Brain microvascular endothelial cell (primary cell): ENCODE results near the gene SPATA19.

Source experiments
- DNase-seq: peaks from one replicate; pipeline ENCODE4 v3.0.0-alpha.2; 2020
- H3K27ac ChIP-seq: fragments of 250-450 bp; sonication (Bioruptor Pico); 2 replicates; pipeline ENCODE4 v1.5.1; 2020; ENCODE audit warnings: mild to moderate bottlenecking, moderate library complexity
- H3K27me3 ChIP-seq: fragments of 250-450 bp; sonication (Bioruptor Pico); replicated peaks from 2 replicates; pipeline ENCODE4 v1.5.1; 2020; ENCODE audit warnings: mild to moderate bottlenecking
- H3K36me3 ChIP-seq: fragments of 250-450 bp; sonication (Bioruptor Pico); replicated peaks from 2 replicates; pipeline ENCODE4 v1.5.1; 2020; ENCODE audit warnings: mild to moderate bottlenecking
- H3K4me3 ChIP-seq: 2 replicates; pipeline ENCODE4 v1.5.1; 2011; ENCODE audit warnings: low read depth, mild to moderate bottlenecking, control low read depth, low read length, moderate library complexity
- CTCF ChIP-seq: IDR thresholded peaks from 2 replicates; pipeline ENCODE4 v1.5.1; 2011; ENCODE audit warnings: low read depth, mild to moderate bottlenecking, moderate library complexity, low read length, control low read depth, inconsistent platforms; ENCODE audit errors: missing control alignments
- in situ Hi-C: cut with HindIII; loops from 2 replicates; pipeline ENCODE4 v1.10.0; 2017; ENCODE audit warnings: low sequenced_read_pairs, low pct_ligation_motif_present

SPATA19 gene

GRCh38 chr11:133830931-133831907 lies 14.1 kb downstream of the SPATA19 start:
- no peak for DNase-seq
- TF ChIP-seq CTCF = peak; percentile 16
- Histone ChIP-seq H3K4me3 (no peak overlapping the region), H3K27ac (no peak overlapping the region), H3K27me3 (no peaks in the 10 kb centered on the region), H3K36me3 (no peaks in the 10 kb centered on the region)
- in situ Hi-C loops = no loop called here

- Histone ChIP-seq H3K4me3 (no peak overlapping the region), H3K36me3 (no peaks in the 10 kb centered on the region), H3K27ac (no peak overlapping the region), H3K27me3 (no peaks in the 10 kb centered on the region)
- in situ Hi-C loops = no loop called here
- DNase-seq = no peak
- no peak for TF ChIP-seq CTCF
Measured at GRCh38 chr11:133829566-133829965, 15.7 kb downstream of the SPATA19 start.

- H3K36me3 ChIP-seq = no peaks in the 10 kb centered on the region
- H3K27ac ChIP-seq = no peak overlapping the region
- TF ChIP-seq CTCF = no peak
- H3K4me3 ChIP-seq = no peak overlapping the region
- DNase-seq = no peak
- in situ Hi-C loops = no loop called here
- H3K27me3 ChIP-seq = no peaks in the 10 kb centered on the region
Measured at GRCh38 chr11:133828871-133829270, 16.4 kb downstream of the SPATA19 start.

- no peak for DNase-seq
- no peaks in the 10 kb centered on the region for H3K27me3 ChIP-seq
- H3K27ac ChIP-seq = no peak overlapping the region
- H3K4me3 ChIP-seq = no peak overlapping the region
- in situ Hi-C loops = no loop called here
- H3K36me3 ChIP-seq = no peaks in the 10 kb centered on the region
- no peak for TF ChIP-seq CTCF
Measured at GRCh38 chr11:133827556-133827955, 17.8 kb downstream of the SPATA19 start.

GRCh38 chr11:133826866-133827265 lies 18.4 kb downstream of the SPATA19 start:
- no peak overlapping the region for H3K27ac ChIP-seq
- in situ Hi-C loops = no loop called here
- no peaks in the 10 kb centered on the region for H3K36me3 ChIP-seq

More at GRCh38 chr11:133826866-133827265, 18.4 kb downstream of the SPATA19 start:
- DNase-seq = no peak
- Histone ChIP-seq H3K4me3 (no peak overlapping the region), H3K27me3 (no peaks in the 10 kb centered on the region)
- no peak for TF ChIP-seq CTCF
